COLO668 (cell line): Measurements from ENCODE around the gene PPP6R2.
"Not testable (repeated sequence)": the region's sequence is repeated elsewhere in the genome, so short reads cannot be mapped to it uniquely, and the experiment has no call there.

Experiments
- DNase-seq: peaks from one replicate; lab custom pipeline; 2025; ENCODE audit not compliant: unreplicated experiment; lab: John Stamatoyannopoulos, UW

The PPP6R2 gene

GRCh38 chr22:50317674-50318073 is 25.5 kb upstream of the PPP6R2 start:
- DNase-seq = no peak

DNA sequence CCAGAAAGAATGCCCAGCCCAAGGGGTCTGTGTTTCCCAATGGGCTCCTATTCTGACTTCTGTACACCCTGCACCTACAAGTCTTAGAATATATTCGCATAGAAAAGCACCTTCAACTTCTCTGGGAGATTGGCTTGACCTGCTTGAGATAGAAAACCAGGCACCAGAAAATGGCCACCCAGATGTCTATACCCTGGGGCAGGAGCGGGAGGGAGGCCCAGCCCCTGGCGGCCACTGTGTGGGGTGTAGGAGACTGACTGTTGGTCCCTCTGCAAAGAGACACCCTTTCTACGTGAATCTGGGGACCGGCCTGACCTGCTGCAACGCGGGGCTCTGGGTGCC is 24.8 kb upstream of the PPP6R2 start:
- DNase-seq = no peak

GRCh38 chr22:50318698-50319411 is 24.3 kb upstream of the PPP6R2 start:
- DNase-seq = peak; percentile 80

GRCh38 chr22:50319503-50319951 is 23.6 kb upstream of the PPP6R2 start:
- peak; percentile 16 for DNase-seq

GRCh38 chr22:50320116-50320515 is 23.0 kb upstream of the PPP6R2 start:
- DNase-seq = peak; percentile 25

GRCh38 chr22:50320671-50321325 is 22.3 kb upstream of the PPP6R2 start:
- DNase-seq = no peak

- DNase-seq = not testable (repeated sequence)
Measured at GRCh38 chr22:50322382-50323104, 20.6 kb upstream of the PPP6R2 start.

- DNase-seq = no peak
Measured at GRCh38 chr22:50323900-50324299, 19.2 kb upstream of the PPP6R2 start.

GRCh38 chr22:50325444-50326224 is 17.5 kb upstream of the PPP6R2 start:
- peak; percentile 18 for DNase-seq

DNA sequence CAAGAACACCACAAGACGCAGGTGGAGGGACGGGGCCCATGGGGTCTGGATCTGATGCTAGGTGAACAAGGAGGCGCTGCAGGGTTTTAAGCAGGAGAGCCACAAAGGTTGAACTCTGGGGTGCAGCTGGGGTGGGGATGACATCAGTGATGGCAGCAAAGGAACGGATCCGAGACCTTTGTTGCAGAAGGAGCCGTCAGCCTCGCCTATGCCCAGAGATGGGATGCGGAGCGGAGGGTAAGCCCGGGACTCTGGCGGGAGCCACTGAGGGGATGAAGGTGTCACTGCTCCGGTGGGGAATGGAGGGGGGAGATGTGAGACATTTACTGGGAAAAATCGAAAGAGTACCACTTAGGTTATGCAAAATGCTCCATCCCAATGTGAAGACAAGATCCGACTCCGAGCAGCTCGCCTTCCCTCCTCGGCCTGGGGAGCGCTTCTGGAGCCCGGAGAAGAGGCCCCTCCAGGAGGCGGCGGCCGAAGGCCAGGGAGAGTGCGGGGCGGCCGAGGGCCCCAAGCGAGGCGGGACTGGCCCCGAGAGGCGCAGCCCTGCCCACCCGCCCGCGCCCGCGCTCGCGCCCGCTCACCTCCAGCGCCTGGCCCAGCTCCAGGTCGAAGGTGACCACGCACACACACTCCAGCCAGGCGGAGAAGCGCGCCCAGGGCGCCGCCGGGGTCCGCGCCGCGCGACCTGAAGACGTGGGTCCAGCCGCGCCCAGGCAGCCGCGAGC is 16.7 kb upstream of the PPP6R2 start:
- DNase-seq = no peak

- peak; percentile 94 for DNase-seq
Measured at GRCh38 chr22:50326956-50327710, 16.0 kb upstream of the PPP6R2 start, which contains the start of gene DENND6B. Gene DENND6B, minus strand, starts transcription at chr22:50327012. Its CDS starts 24 bp downstream, at chr22:50326988.

DNA sequence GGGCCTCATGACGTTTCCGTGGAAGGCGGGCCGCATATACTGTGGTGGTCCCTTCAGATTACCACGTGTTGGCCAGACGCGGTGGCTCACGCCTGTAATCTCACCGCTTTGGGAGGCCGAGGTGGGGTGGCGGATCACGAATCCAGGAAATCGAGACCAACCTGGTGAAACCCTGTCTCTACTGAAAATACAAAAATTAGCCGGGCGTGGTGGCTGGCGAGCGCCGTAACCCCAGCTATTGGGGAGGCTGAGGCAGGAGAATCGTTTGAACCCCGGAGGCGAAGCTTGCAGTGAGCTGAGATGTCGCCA is 15.5 kb upstream of the PPP6R2 start:
- no peak for DNase-seq

- no peak for DNase-seq
Measured at GRCh38 chr22:50329236-50329635, 13.9 kb upstream of the PPP6R2 start.

GRCh38 chr22:50334433-50334832 is 8.7 kb upstream of the PPP6R2 start:
- not testable (repeated sequence) for DNase-seq

DNA sequence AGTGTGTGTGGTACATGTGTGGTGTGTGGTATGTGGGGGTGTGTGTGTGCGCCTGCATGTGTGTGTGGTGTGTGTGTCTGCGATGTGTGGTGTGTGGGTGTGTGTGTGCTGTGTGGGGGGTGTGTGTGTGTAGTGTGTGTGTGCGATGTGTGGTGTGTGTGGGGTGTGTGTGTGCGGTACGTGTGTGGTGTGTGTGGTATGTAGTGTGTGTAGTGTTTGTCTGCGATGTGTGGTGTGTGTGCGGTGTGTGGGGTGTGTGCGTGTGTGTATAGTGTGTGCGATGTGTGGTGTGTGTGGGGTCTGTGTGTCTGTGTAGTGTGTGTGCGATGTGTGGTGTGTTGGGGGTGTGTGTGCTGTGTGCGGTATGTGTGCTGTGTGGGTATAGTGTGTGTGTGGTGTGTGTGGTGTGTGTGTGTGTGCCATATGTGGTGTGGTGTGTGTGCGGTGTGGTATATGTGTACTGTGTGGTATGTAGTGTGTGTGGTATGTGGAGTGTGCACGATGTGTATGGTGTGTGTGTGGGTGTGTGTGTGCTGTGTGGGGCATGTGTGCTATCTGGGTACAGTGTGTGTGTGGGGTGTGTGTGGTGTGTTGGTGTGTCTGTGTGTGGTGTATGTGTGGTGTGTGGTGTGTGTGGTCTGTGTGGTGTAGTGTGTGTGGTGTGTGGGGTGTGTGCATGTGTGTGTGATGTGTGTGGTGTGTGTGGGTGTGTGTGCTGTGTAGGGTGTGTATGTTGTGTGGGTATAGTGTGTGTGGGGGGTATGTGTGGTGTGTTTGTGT is 5.7 kb upstream of the PPP6R2 start:
- no peak for DNase-seq

DNA sequence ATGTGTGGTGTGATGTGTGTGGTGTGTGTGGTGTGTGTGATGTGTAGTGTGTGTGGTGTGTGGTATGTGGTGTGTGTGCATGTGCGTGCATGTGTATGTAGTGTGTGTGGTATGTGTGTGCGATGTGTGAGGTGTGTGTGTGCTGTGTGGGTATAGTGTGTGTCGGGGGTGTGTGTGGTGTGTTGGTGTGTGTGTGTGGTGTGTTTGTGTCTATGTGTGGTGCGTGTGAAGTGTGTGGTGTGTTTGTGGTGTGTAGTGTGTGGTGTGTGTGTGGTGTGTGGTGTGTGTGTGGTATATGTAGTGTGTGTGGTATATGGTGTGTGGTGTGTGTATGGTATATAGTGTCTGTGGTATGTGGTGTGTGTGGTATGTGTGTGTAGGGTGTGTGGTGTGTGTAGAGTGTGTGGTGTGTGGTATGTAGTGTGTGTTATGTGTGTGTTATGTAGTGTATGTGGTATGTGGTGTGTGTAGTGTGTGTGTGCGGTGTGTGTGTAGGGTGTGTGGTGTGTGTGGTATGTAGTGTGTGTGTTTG is 5.0 kb upstream of the PPP6R2 start:
- no peak for DNase-seq

GRCh38 chr22:50338860-50339462 is 4.2 kb upstream of the PPP6R2 start:
- DNase-seq = no peak
